Measurements from ENCODE around the gene LARGE1.

The LARGE1 gene

GRCh38 chr22:33920197-33920540 is at the start of gene LARGE1:
Gene LARGE1, minus strand, starts transcription at chr22:33920476.
- no peak for DNase-seq

GRCh38 chr22:33969045-33969444 is 48.8 kb upstream of the LARGE1 start:
- DNase-seq, result no peak

- DNase-seq, result no peak
Observed at GRCh38 chr22:33964121-33964520, 43.8 kb upstream of the LARGE1 start.

GRCh38 chr22:33962409-33962808 is 42.1 kb upstream of the LARGE1 start:
- DNase-seq, result no peak

GRCh38 chr22:33958741-33959140 is 38.5 kb upstream of the LARGE1 start:
- no peak for DNase-seq

GRCh38 chr22:33957086-33957485 is 36.8 kb upstream of the LARGE1 start:
- no peak for DNase-seq

GRCh38 chr22:33952776-33953175 is 32.5 kb upstream of the LARGE1 start:
- DNase-seq, result no peak

- DNase-seq, result no peak
Observed at GRCh38 chr22:33940741-33941140, 20.5 kb upstream of the LARGE1 start.

GRCh38 chr22:33932997-33933396 is 12.7 kb upstream of the LARGE1 start:
- DNase-seq, result no peak

GRCh38 chr22:33931406-33931805 is 11.1 kb upstream of the LARGE1 start:
- no peak for DNase-seq

GRCh38 chr22:33927752-33928151 is 7.5 kb upstream of the LARGE1 start:
- no peak for DNase-seq

- no peak for DNase-seq
Observed at GRCh38 chr22:33925194-33925593, 4.9 kb upstream of the LARGE1 start.

GRCh38 chr22:33923660-33924246 is 3.5 kb upstream of the LARGE1 start:
- no peak for DNase-seq

GRCh38 chr22:33923033-33923432 is 2.8 kb upstream of the LARGE1 start:
- no peak for DNase-seq

- DNase-seq, result peak; percentile 2
Observed at GRCh38 chr22:33922349-33922681, 2.0 kb upstream of the LARGE1 start.

GRCh38 chr22:33921525-33922348 is 1.5 kb upstream of the LARGE1 start:
- peak; percentile 4 for DNase-seq

GRCh38 chr22:33920927-33921524 is 750 bp upstream of the LARGE1 start:
- DNase-seq, result peak; percentile 84

- no peak for DNase-seq
Observed at GRCh38 chr22:33919391-33920196, 682 bp downstream of the LARGE1 start.

- no peak for DNase-seq
Observed at GRCh38 chr22:33918676-33919365, 1.5 kb downstream of the LARGE1 start.

GRCh38 chr22:33917744-33918406 is 2.4 kb downstream of the LARGE1 start:
- DNase-seq, result no peak

- DNase-seq, result no peak
Observed at GRCh38 chr22:33914699-33915098, 5.6 kb downstream of the LARGE1 start.

- no peak for DNase-seq
Observed at GRCh38 chr22:33914131-33914530, 6.1 kb downstream of the LARGE1 start.
